WTC11 (cell line): Measurements from ENCODE around the gene AGAP1.

Experiments
- CTCF ChIP-seq: fragments of 200-600 bp; IDR thresholded peaks from 2 replicates; pipeline ENCODE4 v1.8.0; 2022; ENCODE audit warnings: antibody characterized with exemption
- IRF2 ChIP-seq: sonication (generic); formaldehyde crosslinking; IDR thresholded peaks from 2 replicates; pipeline ENCODE4 v1.8.0; 2022; ENCODE audit warnings: low read depth, missing genetic modification reagents, borderline replicate concordance
- MAX ChIP-seq: sonication (generic); formaldehyde crosslinking; IDR thresholded peaks from 2 replicates; pipeline ENCODE4 v1.8.0; 2022; ENCODE audit warnings: mild to moderate bottlenecking, missing genetic modification reagents
- ZNF281 ChIP-seq: sonication (generic); formaldehyde crosslinking; IDR thresholded peaks from 2 replicates; pipeline ENCODE4 v1.8.0; 2023; ENCODE audit warnings: mild to moderate bottlenecking, missing genetic modification reagents

- TF ChIP-seq MAX (CRISPR knock-in tag) (no peak), CTCF (no peak), ZNF281 (CRISPR knock-in tag) (no peak), IRF2 (CRISPR knock-in tag) (no peak)
These were observed 429.0 kb downstream of the AGAP1 start for GRCh38 chr2:235922839-235923238.
